ENCODE results near the gene TIMM10B. TPM values are rescaled to one million over a fixed set of nuclear protein-coding genes. Genes with fewer than 3 reads are reported as not detected.

Gene TIMM10B
- total RNA-seq, 2 experiments from 2014 or later: 34.1 to 35.4 TPM

GRCh38 chr11:6473451-6474412, 7.6 kb upstream of the TIMM10B start, which contains the start of gene TRIM3:
Gene TRIM3, minus strand, starts transcription at chr11:6473941. Its CDS starts 8,246 bp downstream, at chr11:6465695.
- peak within 1 kb of the TSS; percentile 79 for H3K4me3 Mint-ChIP-seq
- DNase-seq (peak; percentile 67), ATAC-seq (peak; percentile 82)
- peaks cover 11% of the 10 kb centered on the region for H3K27me3 Mint-ChIP-seq (ENCODE audit: low read depth)
- peak within 1 kb of the TSS; percentile 43 for H3K27ac Mint-ChIP-seq
- CTCF ChIA-PET: interaction anchor here (2.5 to 3.8 kb wide), 3 partner anchors 30 to 95 kb away, joined by 7 to 29 read pairs (median 10); no protein-coding TSS in a partner anchor
- no peaks in the 10 kb centered on the region for H3K9me3 Mint-ChIP-seq (ENCODE audit: insufficient read depth)
- peaks cover 26% of the 10 kb centered on the region for H3K4me1 Mint-ChIP-seq (ENCODE audit: low read depth)
- H3K36me3 Mint-ChIP-seq (ENCODE audit: low read depth): peaks cover 15% of the 10 kb centered on the region
- POLR2A ChIA-PET: interaction anchor here (0.9 to 2.0 kb wide), 4 partner anchors 8 to 38 kb away, joined by 3 to 7 read pairs (median 3); partner anchors contain the start of genes ARFIP2 and TIMM10B

- DNase-seq: no peak
- Mint-ChIP-seq H3K4me3 (peak overlapping the region; percentile 75), H3K4me1 (ENCODE audit: low read depth) (peaks cover 31% of the 10 kb centered on the region), H3K27ac (peak overlapping the region; percentile 37), H3K27me3 (ENCODE audit: low read depth) (peaks cover 11% of the 10 kb centered on the region), H3K9me3 (ENCODE audit: insufficient read depth) (no peaks in the 10 kb centered on the region), H3K36me3 (ENCODE audit: low read depth) (peaks cover 21% of the 10 kb centered on the region)
- POLR2A ChIA-PET: interaction anchor here (0.7 kb wide), 1 partner anchor 22 kb away, joined by 3 read pairs; no protein-coding TSS in a partner anchor
- CTCF ChIA-PET: interaction anchor here (1.0 to 2.7 kb wide), 4 partner anchors 31 to 95 kb away, joined by 3 to 16 read pairs (median 8); no protein-coding TSS in a partner anchor
- no peak for ATAC-seq
Measured at GRCh38 chr11:6474413-6474792, 6.9 kb upstream of the TIMM10B start.

DNA sequence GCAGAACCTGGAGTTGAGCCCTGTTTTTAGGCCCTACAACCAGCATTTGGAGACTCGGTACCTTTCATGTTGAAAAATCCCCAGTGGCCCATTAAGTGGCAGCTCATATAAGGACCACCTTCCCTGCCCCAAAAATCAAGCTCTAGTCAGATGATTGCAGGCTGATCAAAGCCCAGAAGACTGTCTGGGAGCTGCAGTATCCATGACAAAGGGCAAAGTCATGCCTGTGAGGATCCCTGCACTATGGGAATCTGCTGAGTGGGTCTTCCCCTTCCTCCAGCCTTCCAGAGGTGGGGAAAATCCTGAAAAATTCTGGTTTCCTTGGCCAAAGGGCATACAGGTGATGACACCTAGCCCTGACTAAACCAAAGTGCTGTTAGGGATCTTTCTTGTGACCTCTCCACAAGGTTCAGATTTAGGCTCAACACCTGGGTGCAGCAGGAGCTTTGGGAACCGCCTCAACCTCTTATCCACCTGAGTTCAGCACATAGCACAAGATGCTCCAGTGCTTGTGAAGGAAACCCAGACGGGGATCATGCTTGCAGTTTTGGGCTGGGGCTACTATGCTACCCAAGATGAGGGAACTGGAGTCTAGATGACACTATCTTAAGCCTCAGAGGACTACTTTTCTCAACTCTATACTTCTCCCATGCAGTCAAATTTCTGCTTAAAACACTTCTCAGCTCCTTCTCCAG, 6.3 kb upstream of the TIMM10B start:
- peak overlapping the region; percentile 37 for H3K27ac Mint-ChIP-seq
- CTCF ChIA-PET: interaction anchor here (1.0 to 2.7 kb wide), 4 partner anchors 31 to 96 kb away, joined by 3 to 16 read pairs (median 8); no protein-coding TSS in a partner anchor

GRCh38 chr11:6475936-6476335, 5.4 kb upstream of the TIMM10B start:
- peaks cover 46% of the 10 kb centered on the region for H3K4me1 Mint-ChIP-seq (ENCODE audit: low read depth)

More for the DNA sequence above, 6.3 kb upstream of the TIMM10B start:
- DNase-seq: no peak
- Mint-ChIP-seq H3K4me1 (ENCODE audit: low read depth) (peaks cover 36% of the 10 kb centered on the region), H3K27me3 (ENCODE audit: low read depth) (peaks cover 11% of the 10 kb centered on the region), H3K36me3 (ENCODE audit: low read depth) (peaks cover 26% of the 10 kb centered on the region), H3K4me3 (peak overlapping the region; percentile 32), H3K9me3 (ENCODE audit: insufficient read depth) (no peaks in the 10 kb centered on the region)
- POLR2A ChIA-PET: interaction anchor here (0.7 to 1.1 kb wide), 2 partner anchors 22 to 88 kb away, joined by 3 read pairs; no protein-coding TSS in a partner anchor
- no peak for ATAC-seq

DNA sequence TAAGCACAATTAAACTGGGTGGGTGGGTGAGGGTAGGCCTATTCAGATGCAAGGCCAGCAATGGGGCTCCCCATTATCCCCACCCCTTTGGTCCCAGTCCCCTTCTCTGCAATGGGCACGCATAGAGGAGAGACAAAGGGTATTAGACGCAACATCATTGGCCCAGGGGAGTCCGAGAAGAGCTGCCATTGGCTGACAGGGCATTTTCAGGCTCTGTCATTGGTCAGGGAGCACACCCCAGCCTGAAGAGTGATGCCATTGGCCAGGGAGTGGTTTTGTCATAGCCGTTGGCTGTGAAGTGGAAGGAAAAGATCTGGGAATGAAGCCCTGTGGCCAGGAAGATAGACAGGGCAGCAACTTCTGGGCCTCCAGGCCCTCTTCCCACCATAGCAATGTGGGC, 4.7 kb upstream of the TIMM10B start:
- Mint-ChIP-seq H3K4me1 (ENCODE audit: low read depth) (peaks cover 43% of the 10 kb centered on the region), H3K27ac (no peak overlapping the region), H3K4me3 (no peak overlapping the region), H3K27me3 (ENCODE audit: low read depth) (peaks cover 9% of the 10 kb centered on the region), H3K9me3 (ENCODE audit: insufficient read depth) (no peaks in the 10 kb centered on the region), H3K36me3 (ENCODE audit: low read depth) (peaks cover 31% of the 10 kb centered on the region)
- ATAC-seq (no peak), DNase-seq (no peak)
- ChIA-PET POLR2A (interaction anchor here (1.0 to 1.1 kb wide), 3 partner anchors 14 to 89 kb away, joined by 3 read pairs; no protein-coding TSS in a partner anchor), CTCF (interaction anchor here (0.7 to 2.5 kb wide), 4 partner anchors 29 to 98 kb away, joined by 4 to 16 read pairs (median 8); no protein-coding TSS in a partner anchor)

More at GRCh38 chr11:6475936-6476335, 5.4 kb upstream of the TIMM10B start:
- DNase-seq (no peak), ATAC-seq (no peak)
- Mint-ChIP-seq H3K36me3 (ENCODE audit: low read depth) (peaks cover 27% of the 10 kb centered on the region), H3K4me3 (no peak overlapping the region), H3K27me3 (ENCODE audit: low read depth) (peaks cover 11% of the 10 kb centered on the region), H3K9me3 (ENCODE audit: insufficient read depth) (no peaks in the 10 kb centered on the region), H3K27ac (no peak overlapping the region)
- POLR2A ChIA-PET: interaction anchor here (1.0 to 1.1 kb wide), 3 partner anchors 14 to 89 kb away, joined by 3 read pairs; no protein-coding TSS in a partner anchor
- CTCF ChIA-PET: interaction anchor here (0.7 to 2.7 kb wide), 5 partner anchors 30 to 97 kb away, joined by 4 to 16 read pairs (median 7); no protein-coding TSS in a partner anchor

DNA sequence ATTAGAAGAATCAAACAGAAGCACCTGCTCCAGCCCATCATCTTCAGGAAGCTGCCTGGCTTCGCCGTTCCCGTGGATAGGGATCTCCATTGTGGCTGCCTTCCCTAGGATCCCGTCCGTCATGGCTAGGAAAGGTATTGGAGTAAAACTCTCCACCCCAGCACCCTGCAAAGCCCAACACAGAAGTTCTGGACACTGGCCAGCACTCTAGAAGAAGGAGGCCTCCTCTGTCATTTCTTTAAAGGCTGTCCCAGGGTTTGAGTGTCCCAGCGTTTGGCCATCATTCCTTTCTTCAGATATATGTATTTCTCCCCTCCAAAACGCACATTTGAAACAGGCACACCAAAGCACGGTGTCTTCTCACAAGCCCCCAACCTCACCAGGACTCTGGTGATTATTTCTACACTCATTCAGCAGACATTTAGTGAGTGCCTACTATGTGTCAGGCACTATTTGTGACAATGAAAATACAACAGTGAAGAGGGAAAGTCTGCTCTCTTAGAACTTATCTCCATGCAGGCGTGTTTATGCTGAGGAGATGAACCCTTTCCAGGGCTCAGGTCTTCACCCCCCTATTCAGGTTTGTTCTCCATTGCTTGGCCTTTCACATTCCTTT, 894 bp upstream of the TIMM10B start:
- peak overlapping the region; percentile 94 for H3K4me3 Mint-ChIP-seq
- CTCF ChIA-PET: no interaction called here

DNA sequence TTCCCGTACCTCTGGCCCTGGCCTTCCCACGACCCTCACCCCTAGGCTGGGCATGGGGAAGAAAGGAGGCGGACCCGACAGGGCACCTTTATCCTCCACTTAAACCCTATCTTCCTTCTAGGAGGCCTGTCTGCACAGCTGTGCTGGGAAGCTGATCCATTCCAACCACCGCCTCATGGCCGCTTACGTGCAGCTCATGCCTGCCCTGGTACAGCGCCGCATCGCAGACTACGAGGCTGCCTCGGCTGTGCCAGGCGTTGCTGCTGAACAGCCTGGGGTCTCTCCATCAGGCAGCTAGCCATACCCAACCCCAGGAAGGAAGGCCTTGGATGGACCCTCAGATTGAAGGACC, 599 bp downstream of the TIMM10B start:
- Mint-ChIP-seq H3K36me3 (ENCODE audit: low read depth) (peaks cover 43% of the 10 kb centered on the region), H3K27ac (peak overlapping the region; percentile 97), H3K9me3 (ENCODE audit: insufficient read depth) (no peaks in the 10 kb centered on the region), H3K27me3 (ENCODE audit: low read depth) (no peaks in the 10 kb centered on the region), H3K4me1 (ENCODE audit: low read depth) (peaks cover 38% of the 10 kb centered on the region), H3K4me3 (peak overlapping the region; percentile 94)
- ChIA-PET CTCF (interaction anchor here (1.0 to 4.8 kb wide), 13 partner anchors 8 to 274 kb away, joined by 3 to 39 read pairs (median 4); partner anchors contain the start of gene MRPL17), POLR2A (interaction anchor here (0.8 to 3.2 kb wide), 21 partner anchors 8 to 202 kb away, joined by 3 to 21 read pairs (median 5); partner anchors contain the start of genes DNHD1, ILK, MRPL17 and RRP8)
- DNase-seq: no peak
- ATAC-seq: peak; percentile 8

More for the DNA sequence above, 894 bp upstream of the TIMM10B start:
- DNase-seq: no peak
- peaks cover 40% of the 10 kb centered on the region for H3K4me1 Mint-ChIP-seq (ENCODE audit: low read depth)
- H3K27me3 Mint-ChIP-seq (ENCODE audit: low read depth): no peaks in the 10 kb centered on the region
- ATAC-seq: no peak
- POLR2A ChIA-PET: interaction anchor here (0.6 kb wide), 1 partner anchor 158 kb away, joined by 3 read pairs; no protein-coding TSS in a partner anchor
- peaks cover 45% of the 10 kb centered on the region for H3K36me3 Mint-ChIP-seq (ENCODE audit: low read depth)
- H3K27ac Mint-ChIP-seq: peak overlapping the region; percentile 97
- no peaks in the 10 kb centered on the region for H3K9me3 Mint-ChIP-seq (ENCODE audit: insufficient read depth)

DNA sequence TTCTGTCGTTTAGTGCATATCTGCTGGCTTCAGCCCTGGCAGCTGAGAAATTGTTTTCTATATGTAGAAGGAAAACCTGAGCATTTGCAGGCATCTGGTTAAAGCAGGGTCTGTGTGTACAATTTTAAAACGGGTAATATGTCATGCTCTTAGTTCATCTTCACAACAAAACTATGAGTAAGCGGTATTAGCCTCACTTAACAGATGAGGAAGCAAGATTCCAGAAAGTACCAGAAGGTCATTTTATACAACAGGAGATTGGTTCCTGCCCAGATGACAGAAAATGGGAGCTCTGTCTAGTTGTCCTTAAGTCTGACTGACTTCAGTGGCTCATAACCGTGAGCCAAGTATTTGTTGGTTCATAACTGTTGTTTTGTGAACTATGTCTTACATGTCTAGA, 1.1 kb downstream of the TIMM10B start:
- peaks cover 39% of the 10 kb centered on the region for H3K36me3 Mint-ChIP-seq (ENCODE audit: low read depth)
- POLR2A ChIA-PET: interaction anchor here (1.1 to 3.2 kb wide), 9 partner anchors 9 to 137 kb away, joined by 3 to 21 read pairs (median 9); partner anchors contain the start of genes DNHD1, ILK, RRP8 and SMPD1
- H3K9me3 Mint-ChIP-seq (ENCODE audit: insufficient read depth): no peaks in the 10 kb centered on the region

DNA sequence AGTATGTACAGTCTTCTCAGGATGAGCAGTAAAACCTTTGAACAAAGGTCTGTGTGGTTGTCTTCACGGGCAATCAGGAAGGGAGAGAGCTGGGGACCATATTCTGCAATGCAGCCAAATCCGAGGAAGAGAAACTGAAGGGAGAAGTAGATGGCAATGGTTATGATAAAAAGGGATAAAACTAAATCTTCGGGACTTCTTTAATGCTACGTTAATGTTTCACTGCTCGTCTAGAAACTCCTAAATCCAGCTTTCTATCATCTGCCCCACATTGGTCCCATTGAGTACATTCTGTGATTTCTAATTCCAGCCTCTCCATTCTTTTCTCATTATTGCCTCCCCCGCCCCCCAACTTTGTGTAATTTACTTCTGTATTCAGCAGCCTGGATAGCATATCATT, 1.7 kb downstream of the TIMM10B start:
- peaks cover 38% of the 10 kb centered on the region for H3K4me1 Mint-ChIP-seq (ENCODE audit: low read depth)
- POLR2A ChIA-PET: interaction anchor here (0.8 to 3.2 kb wide), 3 partner anchors 13 to 136 kb away, joined by 3 to 14 read pairs (median 3); partner anchors contain the start of genes DNHD1 and TPP1
- H3K27ac Mint-ChIP-seq: peak overlapping the region; percentile 97

More for the DNA sequence above, 1.1 kb downstream of the TIMM10B start:
- H3K27me3 Mint-ChIP-seq (ENCODE audit: low read depth): no peaks in the 10 kb centered on the region
- CTCF ChIA-PET: interaction anchor here (0.9 to 4.8 kb wide), 10 partner anchors 23 to 255 kb away, joined by 3 to 39 read pairs (median 4); partner anchors contain the start of gene MRPL17
- DNase-seq (no peak), ATAC-seq (no peak)
- peaks cover 38% of the 10 kb centered on the region for H3K4me1 Mint-ChIP-seq (ENCODE audit: low read depth)
- H3K4me3 Mint-ChIP-seq: peak overlapping the region; percentile 94
- peak overlapping the region; percentile 97 for H3K27ac Mint-ChIP-seq

DNA sequence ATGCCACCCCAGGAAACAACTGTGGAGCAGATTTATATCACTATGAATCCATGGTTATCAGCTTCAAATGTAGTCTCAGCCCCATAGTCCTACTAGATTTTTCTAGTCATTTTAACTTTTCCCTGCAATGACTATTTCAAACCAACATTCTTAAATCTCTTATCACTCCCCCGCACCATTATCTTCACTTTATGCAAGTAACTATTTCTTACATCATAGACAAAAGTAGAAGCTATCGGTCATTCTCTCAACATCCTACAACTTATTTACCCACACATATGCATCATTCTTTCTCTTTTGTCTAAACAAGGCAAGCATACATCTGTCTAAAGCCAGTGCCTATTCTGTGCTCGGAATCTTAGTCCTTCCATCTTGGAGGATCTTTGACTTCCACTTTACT, 4.4 kb downstream of the TIMM10B start:
- no peak overlapping the region for H3K4me3 Mint-ChIP-seq
- DNase-seq: no peak
- POLR2A ChIA-PET: no interaction called here
- no peaks in the 10 kb centered on the region for H3K27me3 Mint-ChIP-seq (ENCODE audit: low read depth)
- peaks cover 35% of the 10 kb centered on the region for H3K36me3 Mint-ChIP-seq (ENCODE audit: low read depth)
- ATAC-seq: no peak
- H3K4me1 Mint-ChIP-seq (ENCODE audit: low read depth): peaks cover 21% of the 10 kb centered on the region
- H3K9me3 Mint-ChIP-seq (ENCODE audit: insufficient read depth): no peaks in the 10 kb centered on the region
- CTCF ChIA-PET: interaction anchor here (1.0 to 4.8 kb wide), 8 partner anchors 7 to 122 kb away, joined by 3 to 39 read pairs (median 5); no protein-coding TSS in a partner anchor
- no peak overlapping the region for H3K27ac Mint-ChIP-seq

More for the DNA sequence above, 1.7 kb downstream of the TIMM10B start:
- Mint-ChIP-seq H3K9me3 (ENCODE audit: insufficient read depth) (no peaks in the 10 kb centered on the region), H3K27me3 (ENCODE audit: low read depth) (no peaks in the 10 kb centered on the region), H3K4me3 (peak overlapping the region; percentile 94), H3K36me3 (ENCODE audit: low read depth) (peaks cover 36% of the 10 kb centered on the region)
- ATAC-seq (no peak), DNase-seq (no peak)
- CTCF ChIA-PET: interaction anchor here (0.9 to 4.8 kb wide), 6 partner anchors 23 to 121 kb away, joined by 3 to 39 read pairs (median 8); no protein-coding TSS in a partner anchor
